WERI-Rb-1 (cell line): ENCODE data around the gene SF3B3.
A peak's percentile ranks its signal among the peaks of the same experiment; 100 is the strongest.
"Not testable (repeated sequence)": the region's sequence is repeated elsewhere in the genome, so short reads cannot be mapped to it uniquely, and the experiment has no call there.

Experiments
- DNase-seq: peaks from one replicate; pipeline ENCODE4 v3.0.0-alpha.2; 2020
- H3K27ac ChIP-seq: fragments of 250-450 bp; sonication (Bioruptor Pico); 2 replicates; pipeline ENCODE4 v1.5.1; 2020; ENCODE audit warnings: mild to moderate bottlenecking, moderate library complexity
- H3K27me3 ChIP-seq: fragments of 250-450 bp; sonication (Bioruptor Pico); 2 replicates; pipeline ENCODE4 v1.5.1; 2021; ENCODE audit warnings: mild to moderate bottlenecking, low read depth, moderate library complexity; ENCODE audit not compliant: insufficient read depth, severe bottlenecking
- H3K36me3 ChIP-seq: fragments of 250-450 bp; sonication (Bioruptor Pico); 2 replicates; pipeline ENCODE4 v1.5.1; 2020; ENCODE audit warnings: mild to moderate bottlenecking, moderate library complexity
- H3K4me3 ChIP-seq: 2 replicates; pipeline ENCODE4 v1.5.1; 2011; ENCODE audit warnings: low read depth, mild to moderate bottlenecking, control low read depth, low read length
- H3K9me3 ChIP-seq: fragments of 250-450 bp; sonication (Bioruptor Pico); 2 replicates; pipeline ENCODE4 v1.5.1; 2021; ENCODE audit warnings: mild to moderate bottlenecking, moderate library complexity; ENCODE audit not compliant: severe bottlenecking
- CTCF ChIP-seq: IDR thresholded peaks from 2 replicates; pipeline ENCODE4 v1.5.1; 2011; ENCODE audit warnings: low read depth, mild to moderate bottlenecking, control low read depth, inconsistent platforms, low read length

SF3B3 gene

GRCh38 chr16:70520612-70521297 lies 2.9 kb upstream of the SF3B3 start:
- Histone ChIP-seq H3K9me3 (no peaks in the 10 kb centered on the region), H3K36me3 (peaks cover 40% of the 10 kb centered on the region), H3K4me3 (no peak overlapping the region), H3K27ac (no peak overlapping the region), H3K27me3 (no peaks in the 10 kb centered on the region)
- TF ChIP-seq CTCF = no peak
- no peak for DNase-seq

- TF ChIP-seq CTCF = no peak
- Histone ChIP-seq H3K27me3 (no peaks in the 10 kb centered on the region), H3K4me3 (peak overlapping the region; percentile 98), H3K27ac (peak overlapping the region; percentile 98), H3K36me3 (peaks cover 44% of the 10 kb centered on the region), H3K9me3 (no peaks in the 10 kb centered on the region)
- no peak for DNase-seq
These were observed 1.2 kb upstream of the SF3B3 start for GRCh38 chr16:70522216-70523075.

- DNase-seq = peak; percentile 89
- H3K27me3 ChIP-seq = no peaks in the 10 kb centered on the region
- H3K36me3 ChIP-seq = peaks cover 45% of the 10 kb centered on the region
- H3K27ac ChIP-seq = peak within 1 kb of the TSS; percentile 98
- no peaks in the 10 kb centered on the region for H3K9me3 ChIP-seq
- peak within 1 kb of the TSS; percentile 98 for H3K4me3 ChIP-seq
- TF ChIP-seq CTCF = no peak
These were observed 407 bp upstream of the SF3B3 start, which contains the start of gene COG4 for GRCh38 chr16:70523076-70523742. Gene COG4, minus strand, starts transcription at chr16:70523554. Its CDS starts 11 bp downstream, at chr16:70523543.

GRCh38 chr16:70524399-70524825 lies 796 bp downstream of the SF3B3 start:
- Histone ChIP-seq H3K27ac (peak overlapping the region; percentile 98), H3K4me3 (peak overlapping the region; percentile 98), H3K36me3 (peaks cover 52% of the 10 kb centered on the region)
- H3K27me3 ChIP-seq, H3K9me3 ChIP-seq: not testable (repeated sequence)
- peak; percentile 21 for DNase-seq

GRCh38 chr16:70526403-70526802 lies 2.8 kb downstream of the SF3B3 start:
- H3K4me3 ChIP-seq = no peak overlapping the region
- H3K27ac ChIP-seq = no peak overlapping the region
- no peak for TF ChIP-seq CTCF
- H3K27me3 ChIP-seq = no peaks in the 10 kb centered on the region
- no peaks in the 10 kb centered on the region for H3K9me3 ChIP-seq
- peaks cover 72% of the 10 kb centered on the region for H3K36me3 ChIP-seq
- DNase-seq = no peak
